ENCODE measurements around the gene GPR139. TPM values are rescaled to one million over a fixed set of nuclear protein-coding genes. Genes with fewer than 3 reads are reported as not detected.

The GPR139 gene
- total and polyA plus RNA-seq, 10 of the 15 experiments (the other 5 are each of a cell fraction or from before 2014, with no cell fraction given): not detected

DNA sequence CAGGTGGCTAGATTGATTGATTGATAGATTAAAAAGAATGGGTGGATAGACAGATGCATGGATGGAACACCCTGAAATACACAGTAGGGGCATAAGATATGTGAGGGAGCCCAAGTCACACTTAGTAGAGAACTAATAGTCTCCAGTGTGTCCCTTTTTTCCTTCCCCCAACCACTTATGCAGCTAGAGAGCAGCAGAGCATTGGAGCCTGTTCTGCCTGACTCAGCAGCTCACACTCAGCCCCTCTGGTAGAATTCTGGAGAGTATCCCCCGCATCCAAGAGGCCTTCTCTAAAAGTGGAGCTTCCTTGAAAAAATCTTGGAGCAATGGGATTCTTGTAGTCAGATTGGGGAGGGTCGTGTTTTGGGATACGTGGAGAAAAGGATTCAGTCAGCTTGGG is 20.5 kb upstream of the GPR139 start:
- no peaks in the 10 kb centered on the region for H3K27me3 ChIP-seq (replicated peaks in 1 of 2; ENCODE audit: control insufficient read depth in 2 of 2, insufficient read depth in 2 of 2, low read length in 1 of 2)
- BruUV-seq (replicated peaks): no TSS peak
- CTCF ChIA-PET: interaction anchor here (0.8 kb wide), 1 partner anchor 67 kb away, joined by 3 read pairs; no protein-coding TSS in a partner anchor
- no peak overlapping the region for H3K27ac ChIP-seq (ENCODE audit: control insufficient read depth, insufficient read depth)
- ATAC-seq: no peak
- in situ Hi-C loops (cut with MboI) (no loop called here), intact Hi-C loops (cut with micrococcal nuclease; ENCODE audit: unreplicated experiment) (no loop called here)
- RAD21 ChIA-PET (ENCODE audit: unreplicated experiment): no interaction called here
- SMC1A ChIA-PET (ENCODE audit: uncharacterized antibody, unreplicated experiment): no interaction called here
- H3K9ac ChIP-seq (ENCODE audit: control insufficient read depth, insufficient read depth, low read length): no peak overlapping the region
- no peaks in the 10 kb centered on the region for H3K79me2 ChIP-seq (ENCODE audit: control insufficient read depth, insufficient read depth, low read length)
- no peaks in the 10 kb centered on the region for H3K4me1 ChIP-seq (ENCODE audit: control insufficient read depth, insufficient read depth, low read length)
- H2AFZ ChIP-seq (ENCODE audit: control insufficient read depth, low read depth, low read length): no peak overlapping the region
- POLR2A ChIA-PET: no interaction called here
- no peak for DNase-seq (ENCODE audit: low read depth, low spot score)
- H3K36me3 ChIP-seq (ENCODE audit: control insufficient read depth in 2 of 2, insufficient read depth in 2 of 2, low read length in 1 of 2): no peaks in the 10 kb centered on the region
- no peak for FAIRE-seq
- H3K4me3 ChIP-seq: no peak overlapping the region
- no peaks in the 10 kb centered on the region for H4K20me1 ChIP-seq (ENCODE audit: control insufficient read depth, insufficient read depth)
- TF ChIP-seq SMAD1 (IDR thresholded peaks at IDR 0.05; ENCODE audit: low read depth, partially characterized antibody) (no peak), EZH2 (IDR thresholded peaks at IDR 0.05; ENCODE audit: borderline replicate concordance, control insufficient read depth, low read depth, low read length) (no peak), CEBPB (IDR thresholded peaks at IDR 0.05; ENCODE audit: borderline replicate concordance in 1 of 2, low read depth in 2 of 2, low read length in 2 of 2) (no peak), NFXL1 (IDR thresholded peaks at IDR 0.05; ENCODE audit: borderline replicate concordance) (no peak), POLR2AphosphoS2 (IDR thresholded peaks at IDR 0.05; ENCODE audit: low read depth, low read length) (no peak), MTA2 (IDR thresholded peaks at IDR 0.05; ENCODE audit: low read depth) (no peak), GABPA (IDR thresholded peaks at IDR 0.05; ENCODE audit: low read depth) (no peak), IRF4 (IDR thresholded peaks at IDR 0.05; ENCODE audit: low read depth, low read length) (no peak)
- no peaks in the 10 kb centered on the region for H3K9me3 ChIP-seq (replicated peaks; ENCODE audit: control insufficient read depth, insufficient read depth, low read length)
- H3K4me2 ChIP-seq (ENCODE audit: control insufficient read depth, insufficient read depth): no peak overlapping the region
- 0% methylated on average over 3 of the region's 3 CpGs for WGBS (ENCODE audit: insufficient coverage, insufficient replicate concordance, low lambda C conversion rate, missing lambda C conversion rate)

Data from GM12878 (cell line).